Endothelial cell of umbilical vein (primary cell): ENCODE measurements around the gene KAZN.

ENCODE experiments used
- EZH2 ChIP-seq: IDR thresholded peaks from 2 replicates; pipeline ENCODE4 v1.6.1; 2012; ENCODE audit warnings: borderline replicate concordance, low read depth, mild to moderate bottlenecking, moderate library complexity, low read length, inconsistent platforms; ENCODE audit not compliant: severe bottlenecking
- POLR2A ChIP-seq: IDR thresholded peaks from 2 replicates; pipeline ENCODE4 v1.6.1; 2012; ENCODE audit warnings: low read depth, mild to moderate bottlenecking, control low read depth, low read length
- POLR2AphosphoS5 ChIP-seq: IDR thresholded peaks from 2 replicates; pipeline ENCODE4 v1.6.1; 2012; ENCODE audit warnings: low read depth, mild to moderate bottlenecking, control low read depth, low read length, moderate library complexity; ENCODE audit not compliant: insufficient read depth
- TF ChIP-seq, protein P1 (sequence below), 2 donors: IDR thresholded peaks; 1 replicate in 1 of 2; 2 replicates in 1 of 2; pipeline ENCODE4 v1.5.1; 2011; ENCODE audit warnings: low read length in 2 of 2, mild to moderate bottlenecking in 2 of 2, moderate library complexity in 2 of 2, control low read depth in 1 of 2, inconsistent platforms in 1 of 2, low read depth in 1 of 2; ENCODE audit not compliant: insufficient read depth in 1 of 2; ENCODE audit errors: extremely low read depth in 1 of 2
- TF ChIP-seq, protein P2 (sequence below): IDR thresholded peaks from 2 replicates; pipeline ENCODE4 v1.6.1; 2011; ENCODE audit not compliant: insufficient read depth, insufficient read length

DNA sequence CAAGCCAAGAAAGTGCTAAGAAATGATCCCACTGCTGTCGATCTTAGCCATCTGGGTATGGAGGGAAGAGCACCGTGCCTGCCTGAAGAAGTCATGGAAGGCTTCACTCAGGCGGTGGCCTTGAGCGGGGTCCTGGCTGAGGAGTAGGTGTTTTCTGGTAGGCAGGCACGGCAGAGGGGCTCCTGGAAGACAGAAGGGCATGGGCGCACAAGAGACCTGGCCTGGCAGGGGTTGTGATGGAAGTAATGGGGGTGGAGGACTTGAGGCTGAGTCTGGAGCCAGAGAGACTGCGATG is 185.1 kb downstream of the KAZN start:
- no peak for TF ChIP-seq EZH2
- TF ChIP-seq, protein P1, sequence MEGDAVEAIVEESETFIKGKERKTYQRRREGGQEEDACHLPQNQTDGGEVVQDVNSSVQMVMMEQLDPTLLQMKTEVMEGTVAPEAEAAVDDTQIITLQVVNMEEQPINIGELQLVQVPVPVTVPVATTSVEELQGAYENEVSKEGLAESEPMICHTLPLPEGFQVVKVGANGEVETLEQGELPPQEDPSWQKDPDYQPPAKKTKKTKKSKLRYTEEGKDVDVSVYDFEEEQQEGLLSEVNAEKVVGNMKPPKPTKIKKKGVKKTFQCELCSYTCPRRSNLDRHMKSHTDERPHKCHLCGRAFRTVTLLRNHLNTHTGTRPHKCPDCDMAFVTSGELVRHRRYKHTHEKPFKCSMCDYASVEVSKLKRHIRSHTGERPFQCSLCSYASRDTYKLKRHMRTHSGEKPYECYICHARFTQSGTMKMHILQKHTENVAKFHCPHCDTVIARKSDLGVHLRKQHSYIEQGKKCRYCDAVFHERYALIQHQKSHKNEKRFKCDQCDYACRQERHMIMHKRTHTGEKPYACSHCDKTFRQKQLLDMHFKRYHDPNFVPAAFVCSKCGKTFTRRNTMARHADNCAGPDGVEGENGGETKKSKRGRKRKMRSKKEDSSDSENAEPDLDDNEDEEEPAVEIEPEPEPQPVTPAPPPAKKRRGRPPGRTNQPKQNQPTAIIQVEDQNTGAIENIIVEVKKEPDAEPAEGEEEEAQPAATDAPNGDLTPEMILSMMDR (IDR thresholded peaks at IDR 0.05; ENCODE audit: extremely low read depth in 1 of 2, insufficient read depth in 1 of 2, low read depth in 1 of 2, low read length in 2 of 2): no peak
- TF ChIP-seq, protein P2, sequence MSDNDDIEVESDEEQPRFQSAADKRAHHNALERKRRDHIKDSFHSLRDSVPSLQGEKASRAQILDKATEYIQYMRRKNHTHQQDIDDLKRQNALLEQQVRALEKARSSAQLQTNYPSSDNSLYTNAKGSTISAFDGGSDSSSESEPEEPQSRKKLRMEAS: no peak
- TF ChIP-seq POLR2AphosphoS5: no peak
- TF ChIP-seq POLR2A: no peak
